ENCODE results near the gene HSFY1.
"Not testable (repeated sequence)": the region's sequence is repeated elsewhere in the genome, so short reads cannot be mapped to it uniquely, and the experiment has no call there.

Gene HSFY1, protein sequence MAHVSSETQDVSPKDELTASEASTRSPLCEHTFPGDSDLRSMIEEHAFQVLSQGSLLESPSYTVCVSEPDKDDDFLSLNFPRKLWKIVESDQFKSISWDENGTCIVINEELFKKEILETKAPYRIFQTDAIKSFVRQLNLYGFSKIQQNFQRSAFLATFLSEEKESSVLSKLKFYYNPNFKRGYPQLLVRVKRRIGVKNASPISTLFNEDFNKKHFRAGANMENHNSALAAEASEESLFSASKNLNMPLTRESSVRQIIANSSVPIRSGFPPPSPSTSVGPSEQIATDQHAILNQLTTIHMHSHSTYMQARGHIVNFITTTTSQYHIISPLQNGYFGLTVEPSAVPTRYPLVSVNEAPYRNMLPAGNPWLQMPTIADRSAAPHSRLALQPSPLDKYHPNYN

DNA sequence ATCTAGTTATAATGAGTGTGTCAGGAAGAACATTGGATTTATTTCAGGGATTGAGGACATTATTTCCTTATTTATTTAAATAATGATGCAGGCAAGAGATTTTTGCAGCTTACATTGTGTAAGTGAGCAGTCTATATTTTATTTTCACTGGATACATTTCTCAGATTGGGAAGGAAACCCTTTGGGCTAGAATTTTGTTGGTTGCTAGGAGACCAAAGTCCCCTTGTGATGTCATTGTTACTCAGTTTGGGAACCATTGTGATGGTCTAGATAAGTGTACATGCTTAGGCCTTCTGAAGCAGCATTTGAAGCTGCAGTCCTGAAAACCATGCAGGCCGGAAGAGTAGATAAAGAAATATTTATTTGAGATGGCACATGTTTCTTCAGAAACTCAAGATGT is at the start of gene HSFY1:
HSFY1 (plus strand) TSS at position 301 of the 400 bp plus-strand sequence; CDS start at position 369, 68 bp downstream.
- DNase-seq, result not testable (repeated sequence)

DNA sequence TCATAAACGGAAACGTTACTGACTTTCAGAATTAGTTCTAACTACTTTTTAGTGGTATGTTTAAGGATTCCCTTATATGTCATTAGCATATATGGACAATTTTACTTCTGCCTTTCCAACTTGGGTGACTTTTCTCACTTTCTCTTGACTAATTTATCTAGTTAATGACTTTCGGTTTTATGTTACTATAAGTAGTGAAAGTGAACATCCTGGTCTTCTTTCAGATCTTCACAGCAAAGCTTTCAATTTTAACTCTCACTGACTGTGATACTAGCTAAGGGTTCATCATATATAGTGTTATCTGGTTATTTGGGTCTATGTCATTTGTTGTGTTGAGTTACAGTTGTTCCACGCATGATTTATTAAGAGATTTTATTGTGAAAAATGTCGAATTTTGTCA is 42.3 kb upstream of the HSFY1 start:
- DNase-seq, result not testable (repeated sequence)

DNA sequence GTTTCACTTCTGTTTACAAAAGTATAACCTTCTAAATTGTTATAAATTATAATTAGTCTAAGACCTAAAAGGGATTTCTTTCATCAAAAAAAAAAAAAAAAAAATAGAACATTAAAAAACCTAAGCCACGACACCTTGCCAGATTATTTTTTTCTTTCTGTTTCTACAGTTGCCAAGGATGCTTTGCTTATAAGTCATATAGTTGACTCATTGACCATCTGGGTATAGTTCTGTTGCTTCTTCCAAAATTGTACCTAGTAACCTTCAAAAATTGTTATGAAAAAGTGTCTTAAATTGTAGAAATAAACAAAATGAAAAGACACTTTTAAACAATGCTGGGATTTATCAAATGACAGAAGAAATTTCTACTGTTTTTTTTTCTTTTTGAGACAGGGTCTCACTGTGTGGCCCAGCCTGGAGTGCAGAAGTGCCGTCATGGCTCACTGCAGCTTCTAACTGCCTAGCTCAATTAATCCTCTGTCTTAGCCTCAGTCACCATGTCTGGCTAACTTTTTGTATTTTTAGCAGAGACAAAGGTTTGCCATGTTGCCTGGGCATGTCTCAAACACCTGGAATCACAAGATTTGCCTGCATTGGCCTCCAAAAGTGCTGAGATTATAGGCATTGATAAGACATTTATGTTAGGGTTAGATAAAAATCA is 15.4 kb upstream of the HSFY1 start:
- DNase-seq, result not testable (repeated sequence)

DNA sequence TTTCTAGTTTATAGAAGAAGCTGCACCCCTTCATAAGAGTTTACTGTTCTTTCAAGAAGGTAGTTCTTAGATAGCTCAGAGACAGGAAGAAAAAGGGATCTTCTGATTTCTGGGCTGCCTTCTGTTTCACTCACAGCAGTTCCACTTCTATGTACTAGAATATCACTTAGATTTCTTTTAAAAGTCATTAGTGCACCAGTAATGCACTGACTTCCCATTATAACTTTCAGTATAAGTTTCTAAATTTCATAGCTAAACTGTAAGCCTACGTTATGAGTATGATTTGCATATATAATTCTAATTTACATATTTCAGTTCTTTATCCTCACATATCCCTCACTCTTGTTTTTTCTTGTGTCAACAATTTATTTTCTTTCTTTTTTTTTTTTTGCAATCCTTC is 7.6 kb upstream of the HSFY1 start:
- not testable (repeated sequence) for DNase-seq

DNA sequence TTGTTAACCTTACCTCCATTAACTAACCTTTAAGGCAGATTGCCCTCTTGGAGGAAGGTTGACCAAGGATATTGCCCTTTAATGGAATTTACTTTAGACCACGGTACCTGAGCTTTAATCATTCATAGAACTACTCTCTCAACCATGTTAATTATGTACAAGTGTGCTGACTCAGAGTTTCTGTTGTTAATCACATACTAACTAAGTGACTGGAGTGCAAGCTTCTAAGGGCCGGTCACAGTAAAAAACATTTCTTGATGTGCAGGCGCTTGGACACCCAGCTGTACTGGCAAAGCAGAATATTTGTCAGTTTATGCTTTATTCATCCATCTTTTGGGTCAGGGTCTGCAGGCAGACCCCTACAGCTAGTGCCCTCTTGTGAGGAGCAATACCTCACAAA is 6.6 kb downstream of the HSFY1 start:
- DNase-seq, result not testable (repeated sequence)

DNA sequence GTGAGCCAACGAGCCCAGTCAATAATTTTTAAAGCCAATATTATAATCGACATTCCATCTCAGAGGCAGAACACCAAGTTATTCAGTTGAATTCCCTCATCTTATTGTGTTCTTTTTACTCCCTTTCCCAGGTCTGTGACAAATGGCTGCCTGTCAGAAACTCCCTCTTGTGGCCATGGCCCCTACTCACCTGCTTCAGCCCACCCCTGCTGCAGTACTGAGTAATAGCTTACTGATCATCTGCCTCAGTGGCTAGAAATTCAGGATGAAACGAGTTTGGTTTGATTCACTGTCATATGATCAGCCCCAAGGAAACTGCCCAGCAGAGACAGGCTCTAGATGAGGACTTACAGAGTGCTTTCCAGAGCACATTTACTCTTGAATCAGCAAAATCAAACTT is 19.4 kb downstream of the HSFY1 start:
- DNase-seq, result not testable (repeated sequence)
